Fibroblast of mammary gland (primary cell): ENCODE measurements around the gene CD9.

ENCODE experiments used
- DNase-seq: peaks from one replicate; pipeline ENCODE4 v3.0.0-alpha.2; 2010; ENCODE audit warnings: low read depth
- H3K4me3 ChIP-seq: 2 replicates; pipeline ENCODE4 v1.5.1; 2011; ENCODE audit warnings: low read depth, mild to moderate bottlenecking, low read length, moderate library complexity; ENCODE audit not compliant: control insufficient read depth
- CTCF ChIP-seq: conservative IDR thresholded peaks from 2 replicates; pipeline ENCODE4 v1.5.1; 2011; ENCODE audit warnings: low read depth, low read length, inconsistent platforms; ENCODE audit not compliant: control insufficient read depth, insufficient read depth

The CD9 gene

GRCh38 chr12:6172086-6172485 lies 28.1 kb upstream of the CD9 start:
- H3K4me3 ChIP-seq: no peak overlapping the region
- no peak for TF ChIP-seq CTCF
- DNase-seq: no peak

- no peak for DNase-seq
- TF ChIP-seq CTCF: no peak
- no peak overlapping the region for H3K4me3 ChIP-seq
Observed at GRCh38 chr12:6172862-6173261, 27.3 kb upstream of the CD9 start.

GRCh38 chr12:6177642-6178358 lies 22.4 kb upstream of the CD9 start:
- H3K4me3 ChIP-seq: no peak overlapping the region
- DNase-seq: no peak
- TF ChIP-seq CTCF: no peak

GRCh38 chr12:6178981-6179761 lies 21.0 kb upstream of the CD9 start:
- H3K4me3 ChIP-seq: no peak overlapping the region
- TF ChIP-seq CTCF: no peak
- no peak for DNase-seq

GRCh38 chr12:6180268-6181051 lies 19.7 kb upstream of the CD9 start:
- DNase-seq: peak; percentile 92
- TF ChIP-seq CTCF: no peak
- H3K4me3 ChIP-seq: no peak overlapping the region

GRCh38 chr12:6181166-6181565 lies 19.0 kb upstream of the CD9 start:
- no peak for TF ChIP-seq CTCF
- no peak for DNase-seq
- no peak overlapping the region for H3K4me3 ChIP-seq
